NCI-H2171 (cell line): ENCODE results near the gene IQCF6.
"Not testable (repeated sequence)": the region's sequence is repeated elsewhere in the genome, so short reads cannot be mapped to it uniquely, and the experiment has no call there.

Experiments
- DNase-seq: peaks from one replicate; lab custom pipeline; 2025; lab: John Stamatoyannopoulos, UW

IQCF6 gene

DNA sequence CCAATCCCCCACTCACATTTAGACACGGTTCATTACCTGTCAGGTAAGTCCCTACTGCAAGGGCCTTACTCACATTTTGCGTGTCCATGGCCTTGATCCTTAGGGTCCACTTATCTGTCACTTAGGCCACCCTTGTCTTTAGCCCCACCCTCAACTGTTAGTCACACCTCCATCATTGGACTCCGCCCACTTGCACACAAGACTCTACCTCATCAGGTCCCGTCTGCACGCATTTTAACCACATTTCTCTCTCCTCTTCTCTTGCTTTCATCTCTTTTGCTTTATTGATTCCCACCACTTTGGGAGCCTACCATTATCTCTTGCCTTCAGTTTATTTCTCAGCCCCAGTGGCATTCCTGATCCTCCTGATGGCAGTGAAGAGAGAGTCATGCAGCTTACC lies at the start of gene IQCF6:
Gene IQCF6 (minus strand): TSS at position 101 of the 400 bp plus-strand sequence. CDS start 13 bp downstream, at position 88.
- no peak for DNase-seq

DNA sequence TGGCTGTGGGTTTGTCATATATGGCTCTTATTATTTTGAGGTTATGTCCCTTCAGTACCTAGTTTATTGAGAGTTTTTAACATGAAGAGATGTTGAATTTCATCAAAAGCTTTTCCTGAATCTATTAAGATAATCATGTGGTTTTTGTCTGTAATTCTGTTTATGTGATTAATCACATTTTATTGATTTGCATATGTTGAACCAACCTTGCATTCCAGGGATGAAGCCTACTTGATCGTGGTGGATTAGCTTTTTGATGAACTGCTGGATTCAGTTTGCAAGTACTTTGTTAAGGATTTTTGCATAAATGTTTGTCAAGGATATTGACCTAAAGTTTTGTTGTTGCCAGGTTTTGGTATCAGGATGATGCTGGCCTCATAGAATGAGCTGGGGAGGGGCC lies 49.3 kb upstream of the IQCF6 start:
- DNase-seq: no peak

DNA sequence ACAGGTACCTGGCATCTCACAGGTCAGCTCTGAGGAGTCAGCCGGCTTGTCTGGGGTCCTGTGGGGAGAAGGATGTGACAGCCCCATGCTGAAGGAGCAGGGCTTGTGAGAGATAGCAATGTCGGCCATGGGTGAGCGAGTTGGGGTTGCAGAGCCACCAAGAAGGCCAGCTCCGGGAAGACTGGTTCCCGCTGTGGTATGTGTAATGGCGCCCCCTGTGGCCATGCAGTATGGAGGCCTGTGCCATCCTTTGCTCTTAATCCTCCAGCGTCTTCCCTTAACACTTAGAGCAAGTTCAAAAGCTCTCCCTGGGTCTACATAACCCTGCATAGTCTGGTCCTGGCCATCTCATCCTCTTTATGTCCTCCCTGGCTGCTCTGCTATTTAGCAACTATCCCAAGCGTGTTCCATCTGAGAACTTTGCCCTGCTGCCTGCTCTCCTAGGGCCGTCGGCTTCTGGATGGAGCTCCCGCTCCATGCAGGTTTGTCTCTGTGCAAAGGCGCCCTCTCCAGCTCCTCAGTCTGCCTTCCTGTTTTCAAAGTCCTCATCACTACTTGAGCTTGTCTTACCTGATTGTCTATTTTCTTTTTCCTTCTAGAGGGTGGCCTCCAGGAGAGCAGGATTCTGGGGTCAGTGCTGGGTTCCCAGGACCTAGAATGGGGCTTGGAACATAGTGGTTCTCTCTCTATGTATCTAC lies 40.8 kb upstream of the IQCF6 start:
- DNase-seq: no peak

DNA sequence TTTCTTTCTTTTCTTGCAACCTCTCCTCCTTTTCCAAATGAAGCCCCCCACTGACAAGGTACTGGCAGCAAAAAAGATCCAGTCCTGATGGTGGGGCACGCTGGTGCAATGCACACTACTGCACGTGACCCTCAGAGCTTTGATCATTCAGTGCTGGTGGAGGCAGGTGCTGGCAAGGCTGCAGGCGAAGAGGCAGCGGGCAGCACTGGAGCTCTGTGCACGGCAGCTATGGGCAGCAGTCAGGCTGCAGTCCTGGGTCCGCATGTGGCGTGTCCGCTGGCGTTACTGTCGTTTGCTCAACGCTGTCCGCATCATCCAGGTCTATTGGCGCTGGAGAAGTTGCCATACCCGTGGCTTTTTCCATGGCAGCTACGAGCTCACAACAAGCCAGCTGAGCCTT lies 40.1 kb upstream of the IQCF6 start:
- DNase-seq: no peak

DNA sequence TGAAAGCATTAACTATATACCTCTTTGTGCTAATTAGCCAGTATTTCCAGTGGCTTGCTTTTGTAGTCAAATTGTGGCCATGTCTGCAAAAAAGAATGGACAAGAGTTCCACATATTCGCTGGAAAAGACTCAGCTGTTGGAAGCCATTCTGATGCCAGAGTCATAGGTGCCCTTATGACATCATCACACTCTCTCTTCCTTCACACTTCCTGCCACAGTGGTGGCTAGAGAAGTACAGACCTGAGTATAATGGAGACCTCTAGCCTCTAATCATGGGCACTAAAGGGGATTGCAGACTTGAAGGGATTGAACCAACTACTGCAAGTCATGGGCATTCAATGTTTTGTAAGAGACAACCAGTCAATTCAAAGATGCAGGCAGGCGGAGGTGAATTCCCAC lies 38.3 kb upstream of the IQCF6 start:
- DNase-seq: no peak

DNA sequence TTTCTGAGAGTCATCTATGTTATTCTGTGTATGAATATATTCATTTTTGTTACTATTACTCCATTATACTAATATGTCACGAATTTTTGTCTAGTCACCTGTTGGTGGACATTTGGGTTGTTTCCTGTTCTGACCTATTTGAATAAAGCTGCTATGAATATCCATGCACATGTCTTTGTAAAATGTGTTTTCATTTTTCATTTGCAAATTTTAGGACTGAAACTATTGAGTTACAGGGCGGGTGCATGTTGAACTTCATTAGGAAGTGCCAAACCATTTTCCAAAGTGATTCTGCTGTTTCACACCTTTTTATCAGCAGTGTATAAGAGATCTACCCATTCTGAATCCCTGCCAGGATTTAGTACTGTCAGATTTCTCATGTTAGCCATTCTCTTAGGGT lies 37.7 kb upstream of the IQCF6 start:
- no peak for DNase-seq

DNA sequence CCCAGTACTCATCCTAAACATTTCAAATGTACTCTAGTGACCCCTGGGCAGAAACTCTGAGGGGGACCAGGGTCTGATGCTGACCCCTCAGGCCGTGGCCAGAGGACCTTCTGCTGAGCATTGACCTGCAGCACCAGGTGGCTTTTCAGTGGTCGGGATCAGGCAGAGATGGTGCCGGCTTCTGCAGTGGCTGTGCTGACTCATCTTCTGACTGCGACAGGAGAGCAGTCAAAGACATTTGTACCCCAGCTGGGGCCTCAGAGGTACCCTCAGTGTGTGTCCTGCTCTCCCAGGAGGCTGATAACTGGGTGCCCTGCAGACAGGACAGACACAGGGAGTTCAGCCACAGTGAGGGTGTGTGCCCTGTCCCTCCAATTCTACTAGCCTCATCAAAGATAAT lies 36.6 kb upstream of the IQCF6 start:
- no peak for DNase-seq

DNA sequence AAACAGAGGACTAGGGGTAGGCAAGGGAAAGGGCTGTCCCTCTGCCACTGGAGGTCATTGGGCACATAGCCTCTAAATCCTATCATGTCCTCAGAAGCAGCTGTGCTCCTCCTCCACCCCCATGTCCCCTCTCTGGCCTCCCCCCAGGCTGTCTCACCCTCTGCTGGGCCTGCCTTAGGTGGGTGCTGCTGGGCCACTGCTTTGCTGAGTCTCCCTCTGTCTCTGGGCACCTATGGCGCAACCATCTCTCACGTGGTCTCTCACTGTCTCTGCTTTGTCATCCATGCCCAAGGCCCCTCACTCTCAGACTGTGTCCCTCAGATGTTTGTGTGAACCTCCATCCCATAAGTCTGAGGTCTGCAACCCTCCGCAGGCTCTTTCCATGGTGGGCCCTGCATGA lies 35.0 kb upstream of the IQCF6 start:
- DNase-seq: no peak

DNA sequence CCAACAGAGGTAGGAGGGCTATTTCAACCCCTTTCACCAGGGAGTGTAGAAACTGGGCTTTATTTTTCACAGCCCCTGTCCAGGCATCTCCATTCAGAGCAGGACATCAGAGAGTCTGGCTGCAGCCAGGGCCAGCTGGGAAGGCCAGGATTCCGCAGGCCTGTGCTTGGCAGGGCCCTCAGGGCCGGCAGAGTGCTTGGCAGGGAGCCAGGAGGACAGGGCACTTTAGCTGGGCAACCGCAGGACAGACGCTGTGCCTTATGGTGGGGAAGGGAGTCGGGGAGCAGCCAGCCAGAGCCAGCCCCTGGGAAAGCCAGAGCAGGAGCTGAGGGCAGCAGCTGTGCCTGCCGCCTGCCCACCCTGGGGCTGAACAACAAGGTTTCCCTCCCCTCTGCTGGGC lies 34.5 kb upstream of the IQCF6 start:
- no peak for DNase-seq

DNA sequence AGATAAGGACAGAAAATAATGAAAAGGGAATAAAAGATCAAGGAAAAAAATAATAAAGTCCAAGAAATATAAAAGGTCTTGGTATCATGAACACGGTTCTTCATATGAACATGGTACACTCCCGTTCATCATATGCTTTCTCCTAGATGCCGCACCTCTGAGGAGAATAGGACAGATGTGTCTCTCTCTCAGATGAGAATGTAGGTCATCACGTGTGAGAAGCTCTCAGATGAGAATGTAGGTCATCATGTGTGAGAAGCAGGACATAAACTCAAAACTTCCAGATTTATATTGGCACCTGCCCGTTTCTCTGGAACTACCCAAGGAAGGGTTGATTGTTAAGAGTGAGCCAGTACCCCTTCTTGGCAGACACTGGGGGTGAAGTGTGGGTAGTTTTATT lies 29.9 kb upstream of the IQCF6 start:
- no peak for DNase-seq

DNA sequence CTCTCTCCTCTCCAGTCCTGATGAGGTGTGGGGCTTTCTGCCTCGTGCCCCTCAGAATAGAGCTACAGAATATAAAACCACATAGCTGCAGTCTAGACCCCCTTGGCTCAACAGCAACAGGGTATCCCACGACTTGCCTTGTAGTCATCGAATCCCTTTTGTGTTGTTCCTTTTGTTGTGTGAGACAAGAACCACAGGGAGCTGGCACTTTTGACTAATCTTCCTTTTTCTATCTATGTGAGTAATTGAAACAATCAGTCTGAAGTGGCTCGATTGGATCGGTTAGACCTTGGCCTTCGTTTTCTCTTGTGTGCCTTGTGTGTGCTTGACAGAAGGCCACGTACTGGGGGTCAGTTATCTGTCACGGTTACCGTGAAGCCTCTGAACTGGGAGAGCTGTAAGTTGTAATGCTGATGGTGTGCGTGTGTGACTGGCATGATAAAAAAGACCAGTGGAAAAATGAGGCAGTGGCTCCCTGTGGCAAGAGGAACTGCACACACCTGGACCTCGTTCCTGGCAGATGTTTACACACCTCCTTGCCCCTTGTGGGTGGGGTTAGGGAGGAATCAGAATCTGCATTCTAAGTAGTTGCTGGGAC lies 23.2 kb upstream of the IQCF6 start:
- no peak for DNase-seq

DNA sequence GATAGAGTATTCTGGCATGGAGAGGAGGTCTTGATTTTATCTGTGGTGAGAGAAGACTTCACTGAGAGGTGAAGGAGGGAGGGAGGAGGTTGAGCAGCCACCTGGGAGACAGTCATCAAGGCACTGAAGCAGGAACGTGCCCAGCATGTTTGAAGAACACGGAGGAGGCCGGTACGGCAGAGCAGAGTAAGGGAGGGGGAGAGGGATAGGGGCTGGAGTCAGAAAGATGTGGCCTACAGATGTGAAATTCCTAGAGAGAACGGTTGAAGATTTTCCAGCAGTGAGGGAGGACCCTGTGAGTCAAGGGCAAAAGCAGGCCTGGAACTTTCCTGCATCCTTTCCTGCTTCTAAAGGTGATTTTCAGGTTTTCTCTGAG lies 21.7 kb upstream of the IQCF6 start:
- DNase-seq: no peak

DNA sequence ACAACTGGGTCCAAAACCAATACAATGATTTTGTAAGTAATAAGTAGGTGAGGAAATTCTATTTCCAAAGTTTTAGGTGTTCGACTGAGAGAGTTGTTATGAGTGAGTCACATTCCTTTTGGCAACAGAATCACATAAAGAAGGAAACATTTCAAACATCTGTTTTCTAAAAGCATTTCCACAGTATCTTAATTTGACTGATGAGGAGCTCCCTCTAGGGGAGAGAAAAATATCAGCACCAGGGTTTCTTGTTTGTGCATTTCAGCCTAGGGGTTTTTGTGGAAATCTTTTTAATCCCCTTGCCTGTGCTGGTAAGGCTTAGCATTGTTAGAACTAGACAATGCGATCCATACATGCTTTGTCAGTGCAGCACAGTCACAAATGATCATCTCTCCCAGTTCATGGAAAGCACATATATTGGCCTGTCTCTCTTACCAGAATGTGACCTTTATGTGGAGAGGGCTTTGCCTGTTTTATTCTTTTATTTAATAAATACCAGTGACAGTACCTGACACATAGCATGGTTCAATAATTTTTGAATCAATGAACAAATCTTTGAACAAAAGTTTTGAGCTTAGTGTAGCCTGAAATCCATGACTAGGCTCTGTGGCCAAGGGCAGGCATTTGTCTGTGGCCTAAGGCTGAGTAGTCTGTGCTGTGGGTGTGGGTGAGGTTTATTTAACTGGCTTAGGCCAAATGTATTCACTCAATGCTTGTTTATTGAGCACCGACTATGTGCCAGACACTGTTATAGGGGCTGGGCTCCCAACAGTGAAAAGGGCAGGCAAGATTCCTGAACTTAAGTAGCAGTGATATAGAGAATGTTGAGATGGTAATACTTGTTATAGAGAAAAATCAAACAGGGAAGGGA lies 21.1 kb upstream of the IQCF6 start:
- peak; percentile 18 for DNase-seq

DNA sequence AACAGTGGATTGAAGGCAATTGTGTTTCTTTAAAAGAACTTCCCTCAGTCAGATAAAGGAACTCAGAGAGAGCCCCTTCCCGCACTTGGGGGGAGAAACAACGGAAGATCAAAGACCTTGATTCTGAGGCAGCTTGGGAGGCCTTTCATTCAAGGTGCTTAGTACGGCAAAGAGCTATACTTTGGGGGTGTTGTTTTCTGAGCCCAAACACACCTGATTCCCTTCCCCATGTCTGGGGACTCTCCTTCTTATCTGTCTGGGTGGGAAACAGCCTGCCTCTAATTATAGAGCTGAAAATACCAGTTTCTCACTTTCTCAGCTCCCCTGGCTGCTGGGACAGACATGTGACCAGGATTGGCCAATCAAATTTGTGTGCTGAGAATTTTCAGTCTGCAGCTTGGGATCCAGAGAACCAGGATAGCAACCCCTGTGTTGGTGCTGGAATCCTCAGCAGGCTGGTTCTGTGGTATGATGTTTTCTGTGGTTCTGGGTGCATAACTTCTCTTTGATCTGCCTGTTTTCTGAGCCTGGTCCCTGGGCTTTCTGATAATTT lies 19.4 kb upstream of the IQCF6 start:
- DNase-seq: no peak

DNA sequence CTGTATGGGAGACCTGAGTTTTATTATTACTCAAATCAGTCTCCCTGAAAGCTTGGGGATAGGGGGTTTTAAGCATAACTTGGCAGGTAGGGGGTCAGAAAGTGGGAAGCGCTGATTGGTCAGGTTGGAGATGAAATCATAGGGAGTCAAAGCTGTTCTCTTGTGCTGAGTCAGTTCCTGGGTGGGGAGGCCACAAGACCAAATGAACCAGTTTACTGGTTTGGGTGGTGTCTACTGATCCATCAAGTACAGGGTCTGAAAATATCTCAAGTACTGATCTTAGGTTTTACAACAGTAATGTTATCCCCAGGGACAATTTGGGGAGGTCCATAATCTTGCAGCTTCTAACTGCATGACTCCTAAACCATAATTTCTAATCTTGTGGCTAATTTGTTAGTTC lies 17.8 kb upstream of the IQCF6 start:
- no peak for DNase-seq

DNA sequence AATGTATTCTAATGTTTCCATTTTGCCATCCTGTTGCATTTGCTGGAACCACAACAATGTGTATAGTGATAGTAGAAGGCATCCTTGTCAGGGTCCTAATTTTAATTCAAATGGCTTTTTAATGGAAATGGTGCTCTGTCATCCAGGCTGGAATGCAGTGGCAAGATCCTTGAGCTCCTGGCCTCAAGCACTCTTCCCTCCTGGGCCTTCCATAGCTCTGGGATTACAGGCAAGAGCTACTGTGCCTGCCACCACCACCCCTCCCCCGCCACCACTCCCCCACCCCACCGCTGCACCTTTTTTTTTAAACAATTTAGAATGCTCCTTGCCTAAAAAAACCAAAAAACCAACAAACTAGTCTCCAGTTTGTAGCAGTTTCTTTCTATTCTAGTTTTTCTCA lies 15.2 kb upstream of the IQCF6 start:
- DNase-seq: no peak

DNA sequence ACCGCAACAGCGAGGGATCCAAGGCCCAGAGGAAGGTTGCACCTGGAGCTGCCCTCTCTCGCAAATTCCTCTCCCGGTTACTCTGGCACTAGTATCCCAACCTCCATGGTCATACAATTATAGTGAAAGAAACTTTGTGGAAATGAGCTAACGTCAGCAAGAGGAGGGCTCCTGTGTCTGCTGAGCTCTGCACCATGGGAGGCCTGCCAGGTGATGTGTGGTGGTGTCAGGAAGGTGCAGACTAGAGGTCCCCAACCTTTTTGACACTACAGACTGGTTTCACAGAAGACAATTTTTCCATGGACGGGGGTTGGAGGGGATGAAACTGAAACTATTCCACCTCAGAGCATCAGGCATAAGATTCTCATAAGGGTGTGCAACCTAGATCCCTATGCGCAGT lies 13.2 kb upstream of the IQCF6 start:
- no peak for DNase-seq

DNA sequence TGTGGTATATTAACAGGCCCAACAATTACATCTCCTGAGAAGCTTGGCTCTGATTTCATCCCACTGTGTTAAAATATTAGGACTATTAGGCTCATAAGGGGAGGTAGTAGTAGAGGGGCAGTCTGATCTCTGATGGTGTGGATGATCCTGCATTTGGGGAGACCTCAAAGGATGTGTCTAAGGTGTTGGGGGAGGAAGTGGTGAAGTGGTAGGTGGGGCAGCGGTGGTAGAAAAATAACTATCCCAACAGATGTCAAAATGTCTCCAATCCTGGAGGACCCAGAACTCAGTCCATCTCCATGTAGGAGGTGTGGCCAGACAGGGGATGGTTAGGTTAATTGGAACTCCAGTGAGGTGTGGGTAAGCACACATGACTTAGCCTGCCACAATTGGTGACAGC lies 10.4 kb upstream of the IQCF6 start:
- DNase-seq: no peak

DNA sequence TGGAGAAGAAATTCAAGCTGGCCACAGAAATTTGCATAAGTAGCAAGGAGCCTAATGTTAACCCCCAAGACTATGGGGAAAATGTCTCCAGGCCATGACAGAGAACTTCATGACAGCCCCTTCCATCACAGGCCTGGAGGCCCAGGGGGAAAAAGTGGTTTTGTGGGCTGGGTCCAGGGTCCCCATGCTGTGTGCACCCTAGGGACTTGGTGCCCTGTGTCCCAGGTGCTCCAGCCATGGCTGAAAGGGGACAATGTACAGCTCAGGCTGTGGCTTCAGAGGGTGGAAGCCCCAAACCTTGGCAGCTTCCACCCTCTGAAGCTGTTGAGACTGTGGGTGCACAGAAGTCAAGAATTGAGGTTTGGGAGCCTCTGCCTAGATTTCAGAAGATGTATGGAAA lies 8.5 kb upstream of the IQCF6 start:
- not testable (repeated sequence) for DNase-seq

DNA sequence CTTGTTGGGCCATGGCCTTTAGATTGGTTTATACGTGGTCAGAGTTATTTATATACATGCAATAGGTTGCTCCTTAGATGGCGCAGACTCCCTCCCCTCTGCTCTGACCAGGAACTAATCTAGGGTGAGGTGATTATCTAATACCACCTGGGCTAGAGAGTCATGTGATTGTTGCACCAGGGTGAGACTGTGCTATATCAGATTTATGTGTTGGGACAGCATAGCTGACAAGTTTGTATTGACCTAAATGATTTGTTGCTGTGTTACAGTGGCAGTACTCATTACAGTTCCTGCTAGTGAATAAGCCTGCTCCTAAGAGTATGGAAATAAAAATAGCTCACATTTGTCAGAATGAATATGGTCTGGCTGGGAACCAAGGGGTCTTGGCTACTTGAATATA lies 7.2 kb upstream of the IQCF6 start:
- no peak for DNase-seq

DNA sequence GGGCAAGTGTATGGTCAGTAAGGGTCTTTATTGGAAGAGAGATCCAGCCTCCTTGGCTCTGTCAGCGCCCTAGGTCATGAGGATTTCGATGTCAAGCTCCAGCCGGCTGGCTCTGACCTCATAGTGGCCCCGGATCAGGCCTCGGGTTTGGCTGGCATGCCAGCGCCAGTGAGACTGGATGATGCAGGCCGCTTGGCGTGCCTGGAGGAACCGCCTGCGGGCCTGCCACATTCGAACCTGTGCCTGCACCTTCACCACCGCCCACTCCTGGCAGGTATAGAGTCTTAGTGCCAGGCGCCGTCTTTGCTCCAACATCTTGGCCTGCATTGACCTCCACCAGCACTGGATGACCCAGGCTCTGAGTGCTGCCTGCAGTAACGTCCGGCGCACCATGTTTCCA lies 483 bp downstream of the IQCF6 start:
- DNase-seq: no peak

DNA sequence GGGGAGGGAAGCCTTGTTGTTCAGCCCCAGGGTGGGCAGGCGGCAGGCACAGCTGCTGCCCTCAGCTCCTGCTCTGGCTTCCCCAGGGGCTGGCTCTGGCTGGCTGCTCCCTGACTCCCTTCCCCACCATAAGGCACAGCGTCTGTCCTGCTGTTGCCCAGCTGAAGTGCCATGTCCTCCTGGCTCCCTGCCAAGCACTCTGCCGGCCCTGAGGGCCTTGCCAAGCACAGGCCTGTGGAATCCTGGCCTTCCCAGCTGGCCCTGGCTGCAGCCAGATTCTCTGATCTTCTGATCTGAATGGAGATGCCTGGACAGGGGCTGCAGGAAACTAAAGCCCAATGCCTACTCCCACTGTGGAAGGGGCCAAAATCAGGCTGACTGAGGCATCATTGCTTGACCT lies 1.1 kb downstream of the IQCF6 start:
- DNase-seq: peak; percentile 34

DNA sequence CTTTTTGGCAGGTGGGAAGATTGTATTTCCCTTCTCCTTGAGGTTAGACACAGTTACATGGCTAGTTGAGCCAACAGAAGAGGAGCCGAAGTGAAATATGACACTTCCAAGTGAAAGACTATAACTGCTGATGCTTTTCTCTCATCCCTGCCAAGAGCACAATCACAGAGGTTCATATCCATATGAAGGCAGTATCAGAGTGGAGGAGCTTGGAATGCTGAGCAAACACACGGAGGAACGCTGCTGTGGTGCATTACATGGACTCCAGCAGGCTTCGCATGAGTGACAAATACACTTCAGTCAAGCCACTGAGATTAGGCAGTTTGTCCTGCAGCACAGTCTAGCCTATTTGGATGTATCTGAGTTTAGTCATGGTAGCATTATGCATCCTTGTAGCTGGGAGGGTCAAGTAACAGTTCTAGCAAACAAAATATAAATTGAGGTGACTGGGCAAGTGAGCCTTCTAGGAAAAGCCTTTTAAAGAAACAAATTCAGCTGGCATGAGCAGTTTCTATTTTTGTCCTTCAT lies 5.4 kb downstream of the IQCF6 start:
- peak; percentile 21 for DNase-seq
